K562 (cell line): ENCODE measurements around the gene PDZRN4. TPM values are rescaled to one million over a fixed set of nuclear protein-coding genes. Genes with fewer than 3 reads are reported as not detected.

ENCODE experiments used
- ATAC-seq: fragments of 200-7000 bp; cut with Tn5 transposase; 3 replicates; pipeline ENCODE4 v1.9.1; 2020; ENCODE audit warnings: moderate library complexity
- BruUV-seq: library from RNA; stranded (reverse); fragments of 400-500 nt; replicated peaks from 2 replicates; lab custom pipeline; 2021; lab: Mats Ljungman, UMichigan
- CTCF ChIA-PET: fragments of 300-600 bp; formaldehyde crosslinking; extraction: SDS; loops from one replicate; lab custom pipeline; 2021; ENCODE audit warnings: low intra/inter-chr PET ratio; lab: Yijun Ruan, JAX
- POLR2A ChIA-PET: fragments of 300-600, 350-650 bp; sonication (Branson Sonifier 250); formaldehyde crosslinking; extraction: SDS; loops from one replicate; lab custom pipeline; 2021; ENCODE audit warnings: antibody characterized with exemption, inconsistent platforms; lab: Yijun Ruan, JAX
- DNase-seq, 4 experiments: peaks; one replicate each; pipeline versions ENCODE4 v3.0.0 to v3.0.0-alpha.2; 2011 to 2018; ENCODE audit warnings: low spot score in 3 of 4, mixed read lengths in 3 of 4; ENCODE audit errors: extremely low read depth in 1 of 4
- FAIRE-seq: peaks from 2 replicates; lab custom pipeline; 2011; peaks lifted over from hg19 to GRCh38; lab: Jason Lieb, UNC
- H2AFZ ChIP-seq: 2 replicates; pipeline ENCODE4 v1.6.0; 2011; ENCODE audit warnings: low read depth, low read length, control low read depth, inconsistent platforms
- H3K27ac ChIP-seq: fragments of 200-600 bp; 3 replicates; pipeline ENCODE4 v1.8.0; 2011; ENCODE audit warnings: low read depth, mild to moderate bottlenecking, control low read depth, inconsistent platforms, low read length, moderate library complexity, mixed read lengths; ENCODE audit errors: extremely low read depth
- H3K27me3 ChIP-seq, 2 experiments: fragments of 300-600 bp in 1 of 2; 2 replicates in 1 of 2; 3 replicates in 1 of 2; pipeline versions ENCODE4 v1.6.0 to v1.8.0; 2011; ENCODE audit warnings: inconsistent platforms in 2 of 2, low read length in 2 of 2, mild to moderate bottlenecking in 1 of 2, mixed read lengths in 1 of 2, moderate library complexity in 1 of 2; ENCODE audit not compliant: control insufficient read depth in 2 of 2, insufficient read depth in 2 of 2
- H3K36me3 ChIP-seq: fragments of 300-600 bp; 3 replicates; pipeline ENCODE4 v1.8.0; 2011; ENCODE audit warnings: mild to moderate bottlenecking, low read length, inconsistent platforms; ENCODE audit not compliant: control insufficient read depth, insufficient read depth
- H3K4me1 ChIP-seq, 2 experiments: fragments of 200-600 bp in 1 of 2; replicated peaks in 1 of 2; 2 replicates in 1 of 2; 3 replicates in 1 of 2; pipeline versions ENCODE4 v1.5.1 to v1.8.0; 2011; ENCODE audit warnings: inconsistent platforms in 2 of 2, low read length in 2 of 2, mild to moderate bottlenecking in 1 of 2, mixed read lengths in 1 of 2, moderate library complexity in 1 of 2; ENCODE audit not compliant: control insufficient read depth in 2 of 2, insufficient read depth in 2 of 2
- H3K4me2 ChIP-seq: 2 replicates; pipeline ENCODE4 v1.6.1; 2011; ENCODE audit warnings: low read length, control low read depth, inconsistent platforms, mixed read lengths; ENCODE audit not compliant: insufficient read depth
- H3K4me3 ChIP-seq: fragments of 200-600 bp; sonication (generic), shearing (Covaris generic); 2 replicates; pipeline ENCODE4 v1.5.1; 2016; ENCODE audit warnings: control low read depth, inconsistent platforms
- H3K79me2 ChIP-seq: fragments of 200-600 bp; 3 replicates; pipeline ENCODE4 v1.8.0; 2011; ENCODE audit warnings: low read length, inconsistent platforms; ENCODE audit not compliant: control insufficient read depth, insufficient read depth
- H3K9ac ChIP-seq, 2 experiments: 2 replicates each; pipeline versions ENCODE4 v1.6.0 to v1.6.1; 2011; ENCODE audit warnings: low read depth in 2 of 2, low read length in 2 of 2, control low read depth in 1 of 2, inconsistent platforms in 1 of 2, mild to moderate bottlenecking in 1 of 2, mixed read lengths in 1 of 2; ENCODE audit not compliant: insufficient read depth in 1 of 2
- H3K9me1 ChIP-seq: one replicate; pipeline ENCODE4 v1.6.0; 2011; ENCODE audit warnings: inconsistent platforms, mild to moderate bottlenecking, low read length, moderate library complexity; ENCODE audit not compliant: control insufficient read depth, insufficient read depth
- H3K9me3 ChIP-seq: replicated peaks from 2 replicates; pipeline ENCODE4 v1.5.1; 2011; ENCODE audit warnings: low read depth, low read length, inconsistent platforms; ENCODE audit not compliant: control insufficient read depth, insufficient read depth
- H4K20me1 ChIP-seq: replicated peaks from 2 replicates; pipeline ENCODE4 v1.6.1; 2011; ENCODE audit warnings: low read length, inconsistent platforms, mixed read lengths; ENCODE audit not compliant: control insufficient read depth, insufficient read depth
- AFF1 ChIP-seq, 2 experiments: fragments of 450-650 bp; IDR thresholded peaks; 2 replicates each; pipeline ENCODE4 v1.6.1; 2018; ENCODE audit warnings: mild to moderate bottlenecking in 2 of 2, low read depth in 1 of 2; ENCODE audit not compliant: partially characterized antibody in 2 of 2
- EHMT2 ChIP-seq: fragments of 450-650 bp; IDR thresholded peaks from 2 replicates; pipeline ENCODE4 v1.6.1; 2018; ENCODE audit warnings: antibody characterized with exemption
- ESRRB ChIP-seq: fragments of 250-450 bp; sonication (Bioruptor Pico); IDR thresholded peaks from 2 replicates; pipeline ENCODE4 v1.5.0; 2020; ENCODE audit warnings: mild to moderate bottlenecking, moderate library complexity, borderline replicate concordance
- HDAC8 ChIP-seq: fragments of 450-650 bp; IDR thresholded peaks from 2 replicates; pipeline ENCODE4 v1.6.1; 2016; ENCODE audit warnings: mild to moderate bottlenecking, missing genetic modification characterization, moderate library complexity, missing compliant biosample characterization
- NCOA6 ChIP-seq: fragments of 450-650 bp; IDR thresholded peaks from 2 replicates; pipeline ENCODE4 v1.6.1; 2017; ENCODE audit warnings: mild to moderate bottlenecking
- PTRF ChIP-seq: fragments of 450-650 bp; IDR thresholded peaks from 2 replicates; pipeline ENCODE4 v1.6.1; 2016; ENCODE audit warnings: mild to moderate bottlenecking, missing genetic modification characterization, missing compliant biosample characterization
- SLC30A9 ChIP-seq: fragments of 250-450 bp; sonication (Bioruptor Pico); IDR thresholded peaks from 2 replicates; pipeline ENCODE4 v1.8.0; 2022; ENCODE audit warnings: mild to moderate bottlenecking, moderate library complexity
- SREBF2 ChIP-seq: sonication (generic); formaldehyde crosslinking; IDR thresholded peaks from 2 replicates; pipeline ENCODE4 v1.4.0; 2020; ENCODE audit warnings: mild to moderate bottlenecking, missing genetic modification reagents
- XRCC3 ChIP-seq: fragments of 450-650 bp; IDR thresholded peaks from 2 replicates; pipeline ENCODE4 v1.6.1; 2017; ENCODE audit warnings: mild to moderate bottlenecking, moderate library complexity
- ZBED1 ChIP-seq: IDR thresholded peaks from 2 replicates; pipeline ENCODE4 v1.6.1; 2014
- ZBTB43 ChIP-seq: sonication (generic); formaldehyde crosslinking; IDR thresholded peaks from 2 replicates; pipeline ENCODE4 v1.8.0; 2023; ENCODE audit warnings: mild to moderate bottlenecking, missing genetic modification reagents
- ZNF41 ChIP-seq: fragments of 250-450 bp; sonication (Bioruptor Pico); conservative IDR thresholded peaks from 2 replicates; pipeline ENCODE4 v1.4.0; 2020; ENCODE audit warnings: mild to moderate bottlenecking
- ZNF780A ChIP-seq: fragments of 250-450 bp; sonication (Bioruptor Pico); IDR thresholded peaks from 2 replicates; pipeline ENCODE4 v1.5.0; 2021; ENCODE audit warnings: mild to moderate bottlenecking
- WGBS: fragments of 100-300 bp; shearing (Covaris generic); methylation state at CpG from one replicate; pipeline ENCODE4 v1.1.6; 2016; ENCODE audit warnings: low coverage, mixed read lengths; ENCODE audit not compliant: insufficient coverage; ENCODE audit errors: missing lambda C conversion rate; 5-methylcytosine and 5-hydroxymethylcytosine counted together
- in situ Hi-C: fragments of 300-500 bp; cut with MboI; formaldehyde crosslinking; loops from 4 replicates; pipeline ENCODE4 v1.15.0; 2018; ENCODE audit warnings: inconsistent platforms, mixed read lengths
- intact Hi-C: fragments of 100-400 bp; cut with micrococcal nuclease; formaldehyde crosslinking; loops from 2 replicates; pipeline ENCODE4 v1.14.2; 2022
- polyA plus RNA-seq, 8 experiments: library from polyadenylated mRNA; depleted of rRNA in 4 of 8; stranded (reverse) in 5 of 8; unstranded in 3 of 8; fragments of >200 nt; fragmentation: Nextera tagmentation in 2 of 8; fragmentation: Illumina TruSeq in 1 of 8; extraction: Ambion mirVana in 2 of 8; extraction: Trizol in 1 of 8; gene quantifications; 2 replicates each; pipeline versions ENCODE4 v1.2.1 to v1.2.3, GENCODE V29; 2011 to 2014; ENCODE audit warnings: inconsistent platforms in 1 of 8, missing spikeins in 1 of 8
- total RNA-seq, 7 experiments: library from RNA; depleted of rRNA in 6 of 7; stranded (reverse); fragments of >200 nt in 6 of 7; fragmentation: Illumina TruSeq in 2 of 7; extraction: Trizol in 2 of 7; gene quantifications; 2 replicates each; pipeline versions ENCODE4 v1.2.1 to v1.2.3, GENCODE V29; 2011 to 2021; ENCODE audit warnings: low replicate concordance in 1 of 7
- TF ChIP-seq, protein P1 (sequence below): IDR thresholded peaks from 3 replicates; pipeline ENCODE4 v1.6.1; 2011; ENCODE audit warnings: borderline replicate concordance, mild to moderate bottlenecking, moderate library complexity; ENCODE audit not compliant: insufficient read length; ENCODE audit errors: extremely low read depth

Gene PDZRN4
- total and polyA plus RNA-seq, 9 of the 15 experiments (the other 6 are each of a cell fraction or from before 2014, with no cell fraction given), result not detected

- no peaks in the 10 kb centered on the region for H4K20me1 ChIP-seq
- no peaks in the 10 kb centered on the region for H3K4me1 ChIP-seq
- H3K9ac ChIP-seq, result no peak overlapping the region
- no peak overlapping the region for H3K4me3 ChIP-seq
- intact Hi-C loops (no loop called here), in situ Hi-C loops (no loop called here)
- DNase-seq (no peak), ATAC-seq (no peak), FAIRE-seq (no peak)
- no peak overlapping the region for H3K27ac ChIP-seq
- no peak overlapping the region for H2AFZ ChIP-seq
- ChIA-PET POLR2A (no interaction called here), CTCF (no interaction called here)
- no peaks in the 10 kb centered on the region for H3K36me3 ChIP-seq
- 0% methylated on average over 1 of the region's 1 CpG for WGBS
- H3K4me2 ChIP-seq, result no peak overlapping the region
- no peaks in the 10 kb centered on the region for H3K9me3 ChIP-seq
- H3K9me1 ChIP-seq, result no peaks in the 10 kb centered on the region
- H3K27me3 ChIP-seq, result no peaks in the 10 kb centered on the region
- no TSS peak for BruUV-seq
- no peaks in the 10 kb centered on the region for H3K79me2 ChIP-seq
- TF ChIP-seq EHMT2, result no peak
- no peak for TF ChIP-seq SREBF2 (CRISPR knock-in tag)
- no peak for TF ChIP-seq ZNF41
- TF ChIP-seq XRCC3, result no peak
- TF ChIP-seq, protein P1, sequence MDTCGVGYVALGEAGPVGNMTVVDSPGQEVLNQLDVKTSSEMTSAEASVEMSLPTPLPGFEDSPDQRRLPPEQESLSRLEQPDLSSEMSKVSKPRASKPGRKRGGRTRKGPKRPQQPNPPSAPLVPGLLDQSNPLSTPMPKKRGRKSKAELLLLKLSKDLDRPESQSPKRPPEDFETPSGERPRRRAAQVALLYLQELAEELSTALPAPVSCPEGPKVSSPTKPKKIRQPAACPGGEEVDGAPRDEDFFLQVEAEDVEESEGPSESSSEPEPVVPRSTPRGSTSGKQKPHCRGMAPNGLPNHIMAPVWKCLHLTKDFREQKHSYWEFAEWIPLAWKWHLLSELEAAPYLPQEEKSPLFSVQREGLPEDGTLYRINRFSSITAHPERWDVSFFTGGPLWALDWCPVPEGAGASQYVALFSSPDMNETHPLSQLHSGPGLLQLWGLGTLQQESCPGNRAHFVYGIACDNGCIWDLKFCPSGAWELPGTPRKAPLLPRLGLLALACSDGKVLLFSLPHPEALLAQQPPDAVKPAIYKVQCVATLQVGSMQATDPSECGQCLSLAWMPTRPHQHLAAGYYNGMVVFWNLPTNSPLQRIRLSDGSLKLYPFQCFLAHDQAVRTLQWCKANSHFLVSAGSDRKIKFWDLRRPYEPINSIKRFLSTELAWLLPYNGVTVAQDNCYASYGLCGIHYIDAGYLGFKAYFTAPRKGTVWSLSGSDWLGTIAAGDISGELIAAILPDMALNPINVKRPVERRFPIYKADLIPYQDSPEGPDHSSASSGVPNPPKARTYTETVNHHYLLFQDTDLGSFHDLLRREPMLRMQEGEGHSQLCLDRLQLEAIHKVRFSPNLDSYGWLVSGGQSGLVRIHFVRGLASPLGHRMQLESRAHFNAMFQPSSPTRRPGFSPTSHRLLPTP, result no peak
- TF ChIP-seq SLC30A9, result no peak
- no peak for TF ChIP-seq ZBED1
- no peak for TF ChIP-seq ZNF780A (CRISPR knock-in tag)
- TF ChIP-seq ESRRB (CRISPR knock-in tag), result no peak
- TF ChIP-seq PTRF (tag), result no peak
- no peak for TF ChIP-seq NCOA6
- no peak for TF ChIP-seq ZBTB43 (CRISPR knock-in tag)
- no peak for TF ChIP-seq AFF1 (IDR thresholded peaks at IDR 0.05; ENCODE audit: low read depth in 1 of 2, partially characterized antibody in 2 of 2)
- TF ChIP-seq HDAC8, result no peak
Measured at GRCh38 chr12:41225179-41225578, 37.1 kb downstream of the PDZRN4 start.
